ENCODE data around the gene C9orf78. TPM values are rescaled to one million over a fixed set of nuclear protein-coding genes. Genes with fewer than 3 reads are reported as not detected.

C9orf78 gene
- total RNA-seq, 1 donor from 2014 or later, result 64.5 TPM

GRCh38 chr9:129868023-129868871, 33.2 kb upstream of the C9orf78 start:
- DNase-seq (ENCODE audit: low read depth), result no peak

GRCh38 chr9:129867136-129868022, 32.3 kb upstream of the C9orf78 start:
- DNase-seq (ENCODE audit: low read depth), result no peak

- DNase-seq (ENCODE audit: low read depth), result no peak
Measured at GRCh38 chr9:129866394-129867135, 31.5 kb upstream of the C9orf78 start.

DNA sequence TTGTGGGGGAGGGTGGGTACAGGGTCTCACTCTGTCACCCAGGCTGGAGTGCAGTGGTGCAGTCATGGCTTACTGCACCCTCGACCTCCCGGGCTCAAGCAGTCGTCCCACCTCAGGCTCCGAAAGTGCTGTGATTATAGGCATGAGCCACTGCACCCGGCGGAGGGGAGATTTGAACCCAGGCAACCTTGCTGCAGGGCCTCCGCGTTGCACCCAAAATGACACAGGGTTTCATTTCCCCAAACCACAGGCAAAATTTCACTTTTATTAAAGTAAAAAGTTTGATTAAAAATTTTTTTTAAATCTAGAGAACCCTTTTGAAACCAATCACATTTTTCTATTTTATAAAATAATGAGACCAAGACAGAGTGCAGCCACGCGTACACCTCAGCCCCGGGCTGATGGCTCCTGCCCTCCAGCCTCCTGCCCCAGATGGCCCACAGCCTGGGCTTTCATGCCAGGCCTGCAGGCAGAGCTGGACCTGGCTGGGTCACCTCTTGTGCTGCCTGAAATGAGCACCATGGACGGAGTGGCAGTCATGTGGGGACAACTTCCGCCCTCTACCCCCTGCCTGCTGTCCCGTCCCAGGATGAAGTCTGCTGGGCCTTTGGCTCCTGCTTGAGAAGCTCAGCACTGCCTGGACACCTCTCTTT, 30.7 kb upstream of the C9orf78 start:
- no peak for DNase-seq (ENCODE audit: low read depth)

DNA sequence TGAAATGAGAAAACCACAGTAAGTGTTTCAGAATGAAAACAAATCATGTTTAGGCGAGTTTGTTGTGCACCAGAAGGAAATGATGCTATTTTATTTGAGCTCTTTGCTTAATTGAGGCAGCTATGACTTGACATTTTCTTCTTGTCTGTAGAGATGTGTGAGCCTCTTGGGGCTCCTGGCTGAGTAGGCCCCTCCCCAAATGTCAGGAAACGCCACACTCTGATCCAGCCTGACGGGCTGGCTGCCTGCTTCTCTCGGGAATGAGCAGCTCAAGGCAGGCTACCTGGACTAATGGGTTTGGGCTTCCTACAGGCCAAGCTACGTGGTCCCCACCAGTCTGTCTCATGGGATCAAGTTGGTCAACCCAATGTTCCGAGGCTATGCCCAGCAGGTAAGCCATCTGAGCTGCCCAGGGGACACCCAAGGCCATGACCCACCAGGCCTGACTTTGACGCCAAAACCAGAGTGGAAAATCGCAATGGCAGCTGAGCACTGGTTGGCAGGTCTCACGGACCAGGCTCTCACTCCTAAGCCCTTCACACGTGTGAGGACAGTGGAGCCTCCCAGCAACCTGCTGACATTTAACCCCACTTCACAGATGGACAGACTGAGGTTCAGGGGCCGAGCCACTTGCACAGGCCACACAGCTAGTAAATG, 30.0 kb upstream of the C9orf78 start:
- DNase-seq (ENCODE audit: low read depth), result no peak

DNA sequence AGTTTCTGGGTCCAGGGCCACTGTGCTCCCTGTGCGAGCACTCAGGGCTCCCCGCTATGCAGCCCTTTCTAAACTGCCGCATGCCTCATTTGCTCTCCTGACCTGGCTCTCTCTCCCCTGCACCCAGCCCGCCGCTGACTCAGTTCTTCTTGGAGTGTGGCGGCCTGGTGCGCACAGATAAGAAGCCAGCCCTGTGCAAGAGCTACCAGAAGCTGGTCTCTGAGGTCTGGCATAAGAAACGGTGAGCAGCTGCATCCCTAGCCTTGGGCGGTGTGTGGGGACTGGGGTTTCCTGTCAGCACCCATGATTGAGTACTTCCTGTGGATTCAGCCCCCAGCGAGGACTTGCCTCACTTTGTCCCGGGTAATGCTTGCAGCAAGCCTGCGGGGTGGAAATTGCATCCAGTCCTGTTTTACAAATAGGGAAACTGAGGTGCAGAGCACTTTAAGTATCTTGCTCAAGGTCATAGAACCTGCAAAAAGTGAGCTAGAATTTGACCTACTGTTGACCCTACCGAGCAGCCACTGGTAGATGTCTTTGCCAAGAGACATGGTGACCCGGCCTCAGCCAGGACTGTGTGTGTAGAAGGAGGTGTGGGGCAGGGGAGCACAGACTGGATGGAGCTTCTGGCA, 28.1 kb upstream of the C9orf78 start:
- DNase-seq (ENCODE audit: low read depth), result no peak

GRCh38 chr9:129861447-129861827, 26.4 kb upstream of the C9orf78 start:
- no peak for DNase-seq (ENCODE audit: low read depth)

GRCh38 chr9:129860653-129861446, 25.8 kb upstream of the C9orf78 start:
- no peak for DNase-seq (ENCODE audit: low read depth)

DNA sequence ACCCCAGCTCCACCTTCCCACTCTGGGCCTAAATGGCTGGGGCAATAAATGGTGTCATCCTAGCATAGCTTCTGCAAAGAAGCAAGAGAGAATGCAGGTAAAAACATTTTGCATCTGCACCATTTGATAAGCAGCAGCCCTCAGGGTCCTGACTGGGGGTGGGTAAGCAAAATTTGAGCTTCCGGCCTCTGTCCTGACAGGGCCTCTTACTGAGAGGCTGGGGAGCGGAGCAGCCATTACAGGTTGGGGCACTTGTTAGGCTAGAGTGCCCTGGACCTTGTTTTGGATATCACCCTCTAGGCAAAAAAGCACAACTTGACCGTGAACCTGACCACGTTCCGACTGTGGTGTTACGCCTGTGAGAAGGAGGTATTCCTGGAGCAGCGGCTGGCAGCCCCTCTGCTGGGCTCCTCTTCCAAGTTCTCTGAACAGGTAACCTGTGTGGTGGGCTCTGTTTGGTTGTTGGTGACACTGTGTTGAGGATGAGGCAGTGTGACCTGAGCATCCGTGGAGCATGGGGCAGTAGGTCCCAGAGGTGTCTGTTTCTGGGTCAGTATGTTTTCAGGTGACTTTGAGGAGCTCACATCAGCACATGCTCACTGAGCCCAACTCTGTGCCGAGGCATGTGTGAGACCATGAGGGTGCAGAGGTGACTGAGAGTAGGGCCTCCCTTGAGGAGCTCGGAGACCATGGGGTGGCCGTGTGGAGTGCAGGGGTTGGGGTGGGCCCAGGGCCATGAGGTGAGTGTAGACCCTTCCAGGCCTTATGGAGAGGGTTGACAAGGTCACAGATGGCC, 23.3 kb upstream of the C9orf78 start:
- DNase-seq (ENCODE audit: low read depth), result no peak

DNA sequence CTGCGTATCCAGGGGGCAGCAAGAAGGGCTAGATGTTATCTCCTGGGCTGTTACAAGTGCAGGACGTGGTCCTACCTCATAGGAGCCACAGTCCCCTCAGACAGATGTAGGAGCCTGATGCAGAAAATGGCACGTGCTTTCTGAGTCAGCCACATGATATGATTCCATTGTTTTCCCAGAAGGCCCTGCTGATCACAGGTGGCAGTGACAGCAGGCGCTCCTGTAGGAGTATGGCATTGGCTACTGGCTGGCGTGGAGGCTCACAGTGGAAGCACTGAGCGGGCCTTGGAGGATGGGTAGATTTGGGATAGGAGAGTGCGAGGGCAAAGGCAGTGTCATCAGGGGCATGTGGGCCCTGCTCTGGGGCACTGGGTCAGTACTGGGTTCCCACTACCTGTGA, 22.1 kb upstream of the C9orf78 start:
- no peak for DNase-seq (ENCODE audit: low read depth)

- DNase-seq (ENCODE audit: low read depth), result no peak
Measured at GRCh38 chr9:129854588-129855110, 19.6 kb upstream of the C9orf78 start.

GRCh38 chr9:129853614-129854013, 18.5 kb upstream of the C9orf78 start:
- DNase-seq (ENCODE audit: low read depth), result no peak

DNA sequence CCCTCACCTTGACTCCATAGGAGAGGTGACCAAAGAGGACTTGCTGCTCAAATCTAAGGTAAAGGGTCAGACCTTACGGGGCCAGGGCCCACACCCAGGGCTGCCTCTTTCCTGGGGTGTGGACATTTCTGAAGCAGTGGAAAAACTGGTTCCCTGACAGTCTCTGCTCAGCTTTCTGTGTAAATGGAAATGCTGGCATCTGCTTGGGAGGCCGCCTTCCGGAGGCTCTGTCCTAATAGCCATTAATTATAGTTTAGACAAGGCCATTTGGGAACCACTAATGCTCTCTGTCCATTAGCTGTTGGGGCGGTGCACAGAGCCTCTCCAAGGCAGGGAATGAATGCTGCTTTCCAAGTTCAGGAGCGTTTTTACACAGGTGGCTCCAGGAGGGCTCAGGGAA, 17.5 kb upstream of the C9orf78 start:
- DNase-seq (ENCODE audit: low read depth), result no peak

DNA sequence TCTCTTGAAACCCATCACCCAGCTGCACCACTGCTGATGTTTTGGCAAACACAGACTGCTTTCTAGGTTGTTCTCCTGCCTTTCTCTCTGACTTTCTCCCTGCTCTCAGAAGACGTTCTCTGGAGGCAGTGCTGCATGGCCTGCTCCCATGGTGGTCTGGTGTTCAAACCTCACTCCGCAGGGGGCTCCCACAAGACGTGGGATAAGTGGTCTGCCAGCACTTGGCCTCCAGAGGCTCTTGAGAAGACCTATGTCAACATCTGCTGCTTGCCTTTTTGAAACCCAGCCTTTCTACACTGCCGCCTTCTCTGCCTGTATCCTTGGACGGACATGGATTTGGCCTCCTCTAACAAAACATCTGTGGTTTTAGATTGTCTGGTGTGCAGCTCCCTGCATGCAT, 16.7 kb upstream of the C9orf78 start:
- no peak for DNase-seq (ENCODE audit: low read depth)

DNA sequence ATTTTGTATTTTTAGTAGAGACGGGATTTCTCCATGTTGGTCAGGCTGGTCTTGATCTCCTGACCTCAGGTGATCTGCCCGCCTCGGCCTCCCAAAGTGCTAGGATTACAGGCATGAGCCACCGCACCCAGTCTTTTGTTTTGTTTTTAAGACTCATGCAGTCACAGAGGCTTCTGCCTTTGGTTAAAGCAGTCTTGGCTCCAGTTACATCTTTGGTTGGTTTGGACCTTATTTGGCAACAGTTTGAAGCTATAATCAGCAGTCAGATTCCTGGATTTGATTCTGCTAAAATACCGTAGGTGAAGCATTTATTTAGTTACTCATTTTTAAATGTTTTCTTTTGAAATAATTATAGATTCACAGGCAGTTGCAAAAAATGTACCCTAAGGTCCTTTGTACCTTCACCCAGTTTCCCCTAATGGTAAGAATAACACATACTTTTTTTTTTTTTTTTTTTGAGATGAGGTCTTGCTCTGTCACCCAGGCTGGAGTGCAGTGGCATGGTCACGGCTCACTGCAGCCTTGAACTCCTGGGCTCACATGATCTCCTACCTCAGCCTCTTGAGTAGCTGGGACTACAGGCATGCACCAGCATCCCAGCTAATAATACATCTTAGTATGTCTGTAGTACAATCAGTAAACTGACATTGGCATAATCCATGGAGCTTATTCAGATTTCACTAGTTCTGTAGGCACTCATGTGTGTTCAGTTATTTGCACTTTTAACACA, 15.9 kb upstream of the C9orf78 start:
- peak; percentile 77 for DNase-seq (ENCODE audit: low read depth)

- DNase-seq (ENCODE audit: low read depth), result no peak
Measured at GRCh38 chr9:129849901-129850300, 14.8 kb upstream of the C9orf78 start.

DNA sequence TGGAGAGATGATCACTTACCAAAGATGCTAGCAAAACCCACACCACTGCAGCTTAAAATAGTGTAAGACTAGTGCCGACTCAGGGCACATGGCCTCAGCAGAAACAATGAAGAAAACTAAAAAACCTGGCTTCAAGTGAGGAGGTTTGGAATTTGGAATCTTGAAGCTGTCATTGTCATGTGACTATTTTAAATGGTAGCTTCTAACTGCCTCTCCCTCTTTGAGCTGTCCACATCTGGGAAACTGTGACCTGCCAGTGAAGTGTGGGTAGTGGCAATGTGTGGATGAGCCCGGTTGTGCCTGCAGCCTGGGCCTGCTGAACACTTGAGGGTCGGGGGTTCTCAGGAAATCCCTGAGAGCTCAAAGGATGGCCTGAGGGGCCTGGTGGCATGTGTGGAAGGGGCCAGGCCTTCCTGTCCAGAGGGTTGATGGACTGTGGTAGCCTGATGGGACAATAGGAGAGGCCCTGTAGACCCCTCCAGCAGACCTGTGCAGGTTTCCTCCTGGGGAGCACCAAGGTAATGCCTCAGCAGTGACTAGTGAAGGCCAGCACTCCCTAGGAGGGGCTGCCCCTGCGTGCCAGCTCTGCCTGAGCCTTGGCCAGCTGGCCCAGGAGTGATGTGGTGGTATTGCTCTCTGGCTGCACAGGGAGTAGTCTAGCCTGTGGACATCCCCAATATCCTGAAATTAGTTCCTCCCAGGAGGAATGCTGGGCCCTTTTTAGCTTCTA, 13.8 kb upstream of the C9orf78 start:
- no peak for DNase-seq (ENCODE audit: low read depth)

All from renal cortical epithelial cell (primary cell).